Dermis blood vessel endothelial cell (primary cell): ENCODE results near the gene CLRN3. TPM values are rescaled to one million over a fixed set of nuclear protein-coding genes. Genes with fewer than 3 reads are reported as not detected.

Experiments
- DNase-seq: peaks from one replicate; pipeline ENCODE4 v3.0.0; 2010
- total RNA-seq: library from RNA; depleted of rRNA; stranded (reverse); fragments of >200 nt; gene quantifications from 2 replicates; pipeline ENCODE4 v1.2.3, GENCODE V29; 2014

Gene CLRN3
- total RNA-seq, 1 donor from 2014 or later: not detected

GRCh38 chr10:127845756-127846155, 47.0 kb downstream of the CLRN3 start:
- no peak for DNase-seq

DNA sequence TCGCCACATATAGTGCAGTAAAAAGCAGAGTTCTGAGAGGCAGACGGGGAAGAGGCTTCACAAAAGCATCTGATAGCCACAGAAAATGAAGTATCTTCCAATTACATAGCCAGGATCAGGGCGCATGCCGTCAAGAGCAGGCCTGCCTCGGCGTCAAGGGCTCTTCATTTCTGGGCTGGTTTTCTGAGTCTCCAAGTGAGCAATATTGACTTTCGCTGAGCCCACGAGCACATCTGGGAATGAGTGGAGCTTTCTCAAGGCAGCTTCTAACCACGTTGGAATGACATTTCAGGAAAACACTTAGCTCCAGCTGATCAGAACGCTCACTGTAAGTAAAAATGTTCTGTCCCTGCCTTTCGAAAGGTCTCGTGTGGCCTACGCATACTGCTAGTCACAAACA, 51.9 kb downstream of the CLRN3 start:
- DNase-seq: no peak

- no peak for DNase-seq
Measured at GRCh38 chr10:127836966-127837365, 55.8 kb downstream of the CLRN3 start.

GRCh38 chr10:127836176-127836575, 56.6 kb downstream of the CLRN3 start:
- no peak for DNase-seq

- no peak for DNase-seq
Measured at GRCh38 chr10:127834791-127835190, 58.0 kb downstream of the CLRN3 start.

- peak; percentile 34 for DNase-seq
Measured at GRCh38 chr10:127834221-127834620, 58.5 kb downstream of the CLRN3 start.

DNA sequence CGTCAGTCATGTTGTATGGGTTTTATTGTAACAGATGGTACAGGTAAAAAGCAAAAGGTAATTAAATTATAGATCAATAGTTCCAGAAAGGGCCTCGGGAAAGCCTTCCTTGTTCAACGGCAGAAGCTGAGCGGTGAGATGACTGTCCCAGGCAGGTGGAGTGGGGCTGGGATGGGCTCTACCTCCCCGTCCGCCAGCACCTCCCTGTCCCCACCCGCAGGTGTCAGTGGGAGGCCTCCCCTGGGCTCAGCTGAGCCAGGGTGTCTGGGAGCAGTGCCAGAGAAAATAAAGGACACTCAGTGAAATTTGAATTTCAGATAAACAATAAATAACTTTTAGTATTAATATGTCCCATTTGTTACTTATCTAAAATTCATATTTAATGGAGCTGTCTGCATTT, 58.9 kb downstream of the CLRN3 start:
- no peak for DNase-seq

DNA sequence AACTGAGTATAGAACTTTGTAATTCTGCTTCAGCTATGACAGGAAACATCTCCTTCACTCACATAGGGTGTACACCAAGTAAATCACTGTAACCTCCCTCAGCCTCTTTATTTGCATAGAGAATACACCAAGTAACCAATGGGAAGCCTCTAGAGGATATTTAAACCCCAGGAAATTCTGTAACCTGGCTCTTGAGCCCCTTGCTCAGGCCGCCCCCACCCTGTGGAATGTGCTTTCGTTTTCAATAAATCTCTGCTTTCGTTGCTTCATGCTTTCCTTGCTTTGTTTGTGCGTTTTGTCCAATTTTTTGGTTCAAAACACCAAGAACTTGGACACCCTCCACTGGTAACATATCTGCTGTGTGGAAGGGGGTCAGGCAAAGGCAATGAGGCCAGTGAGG, 60.2 kb downstream of the CLRN3 start:
- no peak for DNase-seq

- no peak for DNase-seq
Measured at GRCh38 chr10:127830414-127830813, 62.3 kb downstream of the CLRN3 start.

Other genes starting within 250 kb of the CLRN3 start
- not detected in 2 replicates for gene FOXI2, start 155.8 kb downstream of the CLRN3 start, total RNA-seq
- 178 and 216 TPM in 2 replicates for gene PTPRE, start 14.2 kb upstream of the CLRN3 start, total RNA-seq
- gene MKI67, start 233.5 kb upstream of the CLRN3 start, total RNA-seq: 7.3 and 49.0 TPM in 2 replicates